Tibial nerve (tissue), 3 donors: Measurements from ENCODE around the gene SSTR3.

Experiments
- POLR2A ChIP-seq, 2 donors: fragments of 450-650 bp; IDR thresholded peaks; one replicate each; pipeline ENCODE4 v1.6.1; 2017; ENCODE audit warnings: antibody characterized with exemption in 2 of 2, mild to moderate bottlenecking in 2 of 2, moderate library complexity in 2 of 2
- TF ChIP-seq, protein P1 (sequence below), 5 experiments: fragments of 200-600 bp in 3 of 5; fragments of 450-650 bp in 2 of 5; sonication (generic) in 3 of 5; IDR thresholded peaks; one replicate each; pipeline ENCODE4 v1.5.1; 2016 to 2019; ENCODE audit warnings: antibody characterized with exemption in 5 of 5, mild to moderate bottlenecking in 3 of 5, moderate library complexity in 2 of 5

DNA sequence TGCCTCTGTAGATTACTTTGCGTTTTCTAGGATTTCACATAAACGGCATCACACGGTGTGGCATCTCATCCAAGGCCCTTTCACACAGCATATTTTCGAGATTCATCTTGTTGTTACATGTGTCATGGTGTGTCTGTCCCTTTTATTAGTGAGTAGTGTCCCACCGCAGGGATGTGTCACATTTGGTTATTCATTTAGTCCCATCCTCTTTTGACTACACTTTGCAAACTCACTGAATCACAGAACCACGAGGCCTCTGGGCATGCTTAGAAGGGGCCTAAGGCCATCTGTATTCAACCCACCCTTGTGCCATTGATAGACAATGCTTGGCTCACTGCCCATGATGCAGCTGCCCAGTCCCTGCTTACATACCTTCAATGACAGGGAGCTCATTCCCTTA is 36.0 kb upstream of the SSTR3 start:
- TF ChIP-seq, protein P1, sequence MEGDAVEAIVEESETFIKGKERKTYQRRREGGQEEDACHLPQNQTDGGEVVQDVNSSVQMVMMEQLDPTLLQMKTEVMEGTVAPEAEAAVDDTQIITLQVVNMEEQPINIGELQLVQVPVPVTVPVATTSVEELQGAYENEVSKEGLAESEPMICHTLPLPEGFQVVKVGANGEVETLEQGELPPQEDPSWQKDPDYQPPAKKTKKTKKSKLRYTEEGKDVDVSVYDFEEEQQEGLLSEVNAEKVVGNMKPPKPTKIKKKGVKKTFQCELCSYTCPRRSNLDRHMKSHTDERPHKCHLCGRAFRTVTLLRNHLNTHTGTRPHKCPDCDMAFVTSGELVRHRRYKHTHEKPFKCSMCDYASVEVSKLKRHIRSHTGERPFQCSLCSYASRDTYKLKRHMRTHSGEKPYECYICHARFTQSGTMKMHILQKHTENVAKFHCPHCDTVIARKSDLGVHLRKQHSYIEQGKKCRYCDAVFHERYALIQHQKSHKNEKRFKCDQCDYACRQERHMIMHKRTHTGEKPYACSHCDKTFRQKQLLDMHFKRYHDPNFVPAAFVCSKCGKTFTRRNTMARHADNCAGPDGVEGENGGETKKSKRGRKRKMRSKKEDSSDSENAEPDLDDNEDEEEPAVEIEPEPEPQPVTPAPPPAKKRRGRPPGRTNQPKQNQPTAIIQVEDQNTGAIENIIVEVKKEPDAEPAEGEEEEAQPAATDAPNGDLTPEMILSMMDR (IDR thresholded peaks at IDR 0.05): no peak
- TF ChIP-seq POLR2A (IDR thresholded peaks at IDR 0.05): no peak
